T-helper 2 cell treated with Interferon-gamma antibody and Interleukin-4, amounts not matched to agents 5 μg/mL and 100 μg/mL, for 36 hours (primary cell): ENCODE data around the gene PEX3.

Experiments
- DNase-seq: peaks from one replicate; pipeline ENCODE4 v3.0.0; 2021; ENCODE audit warnings: low spot score
- H3K27ac Mint-ChIP-seq: one replicate; pipeline ENCODE4 v1.8.0; 2021; ENCODE audit warnings: mild to moderate bottlenecking, mixed read lengths
- H3K27me3 Mint-ChIP-seq: one replicate; pipeline ENCODE4 v1.8.0; 2021; ENCODE audit warnings: low read depth, mixed read lengths
- H3K36me3 Mint-ChIP-seq: one replicate; pipeline ENCODE4 v1.8.0; 2021; ENCODE audit warnings: low read depth, mixed read lengths
- H3K4me1 Mint-ChIP-seq: one replicate; pipeline ENCODE4 v1.8.0; 2021; ENCODE audit warnings: low read depth, mixed read lengths
- H3K4me3 Mint-ChIP-seq: one replicate; pipeline ENCODE4 v1.8.0; 2022; ENCODE audit warnings: mild to moderate bottlenecking, moderate library complexity, mixed read lengths
- H3K9me3 Mint-ChIP-seq: one replicate; pipeline ENCODE4 v1.8.0; 2021; ENCODE audit warnings: mixed read lengths

Gene PEX3, protein sequence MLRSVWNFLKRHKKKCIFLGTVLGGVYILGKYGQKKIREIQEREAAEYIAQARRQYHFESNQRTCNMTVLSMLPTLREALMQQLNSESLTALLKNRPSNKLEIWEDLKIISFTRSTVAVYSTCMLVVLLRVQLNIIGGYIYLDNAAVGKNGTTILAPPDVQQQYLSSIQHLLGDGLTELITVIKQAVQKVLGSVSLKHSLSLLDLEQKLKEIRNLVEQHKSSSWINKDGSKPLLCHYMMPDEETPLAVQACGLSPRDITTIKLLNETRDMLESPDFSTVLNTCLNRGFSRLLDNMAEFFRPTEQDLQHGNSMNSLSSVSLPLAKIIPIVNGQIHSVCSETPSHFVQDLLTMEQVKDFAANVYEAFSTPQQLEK

DNA sequence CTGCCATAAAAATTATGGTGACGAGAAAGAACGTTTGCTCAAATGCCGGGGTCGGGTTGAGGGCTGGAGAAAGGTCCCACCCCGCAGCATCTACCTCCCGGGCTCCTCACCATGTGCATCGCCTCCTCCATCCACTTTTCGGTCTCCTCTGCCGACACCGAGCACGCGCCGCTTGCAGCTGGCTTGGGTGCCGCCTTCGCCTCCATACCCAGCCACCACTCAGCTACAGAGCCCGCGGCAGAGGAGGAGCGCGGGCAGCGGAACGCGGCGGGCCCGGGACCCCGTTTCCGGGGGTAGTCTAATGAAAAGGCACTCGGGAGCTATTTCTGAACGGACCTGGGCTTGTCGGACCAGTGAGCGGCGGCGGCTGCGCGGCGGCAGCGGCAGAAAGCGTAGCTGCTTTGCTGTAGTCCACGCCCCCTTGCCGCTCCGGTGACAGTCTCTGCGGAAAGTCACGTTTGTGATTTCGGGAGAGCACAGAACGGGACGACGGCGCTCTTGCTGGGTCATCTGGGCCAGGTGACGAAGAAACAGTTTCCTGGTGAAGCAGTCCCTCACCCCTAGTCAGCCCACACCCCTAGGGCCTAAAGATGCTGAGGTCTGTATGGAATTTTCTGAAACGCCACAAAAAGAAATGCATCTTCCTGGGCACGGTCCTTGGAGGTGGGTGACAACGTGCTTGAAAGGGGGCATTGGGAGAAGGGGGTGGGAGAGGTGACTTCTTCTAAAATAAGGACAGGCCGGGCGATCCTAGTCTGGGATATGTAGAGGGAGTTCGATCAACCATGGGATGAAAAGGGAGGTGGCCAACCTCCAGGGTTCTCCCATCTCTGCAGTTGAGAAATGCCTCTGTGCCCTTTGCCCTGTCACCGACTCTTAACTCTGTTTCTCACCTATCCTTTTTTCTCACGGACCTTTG is at the start of gene PEX3, which contains the start of gene ADAT2:
TSS of gene PEX3 (plus strand) at position 353 of the 919 bp plus-strand sequence. CDS start at position 591, 238 bp downstream.
TSS of gene ADAT2 (minus strand) at position 243 of the 919 bp plus-strand sequence. CDS start at position 206, 37 bp downstream.
- Mint-ChIP-seq H3K4me3 (peak within 1 kb of the TSS; percentile 99), H3K27ac (peak within 1 kb of the TSS; percentile 100), H3K4me1 (peaks cover 28% of the 10 kb centered on the region), H3K9me3 (no peaks in the 10 kb centered on the region), H3K36me3 (peaks cover 9% of the 10 kb centered on the region), H3K27me3 (no peaks in the 10 kb centered on the region)
- DNase-seq: peak; percentile 95

DNA sequence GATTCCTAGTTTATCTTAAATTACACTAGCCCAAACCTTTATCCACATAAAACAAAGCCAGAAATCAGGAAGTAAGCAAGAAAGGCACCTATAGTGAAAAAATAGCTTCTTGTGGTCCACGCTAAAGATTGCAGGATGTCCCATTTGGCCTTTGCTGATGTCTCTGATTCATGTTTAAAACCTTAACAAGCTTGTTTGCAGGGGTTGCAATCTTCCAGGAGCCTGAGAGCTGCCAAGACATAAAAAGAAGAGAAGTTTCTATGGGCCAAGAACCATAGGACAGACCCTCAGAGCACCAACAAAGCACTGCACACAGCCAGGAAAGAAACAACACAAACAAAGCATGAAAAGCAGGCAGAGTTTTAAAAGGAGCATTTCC is 49.5 kb upstream of the PEX3 start:
- Mint-ChIP-seq H3K9me3 (no peaks in the 10 kb centered on the region), H3K27ac (no peak overlapping the region), H3K27me3 (no peaks in the 10 kb centered on the region), H3K4me3 (no peak overlapping the region), H3K36me3 (no peaks in the 10 kb centered on the region), H3K4me1 (peaks cover 13% of the 10 kb centered on the region)
- no peak for DNase-seq

DNA sequence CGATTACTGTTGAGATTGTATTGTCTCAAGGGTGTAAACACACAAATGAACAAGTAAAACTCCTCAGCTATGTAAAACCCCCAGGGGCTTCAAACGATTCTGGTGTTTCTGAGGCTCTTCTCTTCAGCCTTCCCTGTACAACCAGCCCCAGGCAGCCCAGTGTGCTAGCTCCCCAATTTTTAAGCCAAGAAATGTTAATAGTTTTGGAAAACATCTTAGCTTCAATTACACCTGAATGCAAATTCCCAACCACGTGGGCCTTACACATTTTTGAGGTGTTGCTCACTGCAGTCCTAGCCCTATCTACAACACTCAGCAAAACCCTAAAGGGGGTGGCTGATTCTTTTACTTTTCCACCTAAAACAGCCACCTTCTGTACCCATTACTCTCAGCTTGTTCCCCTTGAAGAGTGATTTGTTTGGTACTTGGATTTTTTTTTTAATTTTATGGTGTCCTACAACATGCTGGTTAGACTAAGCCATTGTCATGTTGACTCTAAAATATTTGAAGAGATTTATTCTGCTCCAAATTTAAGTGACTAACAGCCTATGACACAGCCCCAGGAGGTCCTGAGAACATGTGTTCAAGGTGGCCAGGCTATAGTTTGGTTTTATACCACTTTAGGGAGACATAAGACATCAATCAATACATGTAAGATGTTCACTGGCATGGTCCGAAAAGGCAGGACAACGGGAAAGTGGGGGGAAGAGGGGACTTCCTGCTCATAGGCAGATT is 48.8 kb upstream of the PEX3 start:
- H3K36me3 Mint-ChIP-seq: no peaks in the 10 kb centered on the region
- DNase-seq: no peak
- H3K4me1 Mint-ChIP-seq: peaks cover 13% of the 10 kb centered on the region
- H3K9me3 Mint-ChIP-seq: no peaks in the 10 kb centered on the region
- no peak overlapping the region for H3K27ac Mint-ChIP-seq
- no peaks in the 10 kb centered on the region for H3K27me3 Mint-ChIP-seq
- H3K4me3 Mint-ChIP-seq: no peak overlapping the region

DNA sequence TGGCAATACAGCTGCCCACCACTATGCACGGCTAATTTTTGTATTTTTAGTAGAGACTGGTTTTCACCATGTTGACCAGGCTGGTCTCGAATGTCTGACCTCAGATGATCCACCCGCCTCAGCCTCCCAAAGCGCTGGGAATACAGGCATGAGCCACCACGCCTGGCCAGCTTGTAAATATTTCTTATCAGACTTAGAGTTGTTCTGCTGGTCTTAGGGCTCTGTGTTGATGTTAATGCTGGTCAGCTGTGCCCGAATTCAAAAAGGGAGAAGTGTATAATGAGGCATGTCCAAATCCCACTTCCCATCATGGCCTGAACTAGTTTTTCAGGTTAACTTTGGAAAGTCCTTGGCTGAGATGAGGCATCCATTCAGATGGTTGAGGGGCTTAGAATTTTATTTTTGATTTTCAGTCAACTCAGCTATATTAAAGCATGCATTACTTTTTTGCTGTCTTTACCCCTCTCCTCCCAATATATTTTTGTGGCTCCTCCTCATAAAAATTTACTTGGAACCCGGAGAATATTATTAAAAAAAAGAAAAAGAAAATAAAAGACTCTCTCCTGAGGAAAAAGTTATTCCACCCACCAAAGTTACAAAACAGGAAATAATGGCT is 47.8 kb upstream of the PEX3 start:
- H3K27me3 Mint-ChIP-seq: no peaks in the 10 kb centered on the region
- H3K36me3 Mint-ChIP-seq: no peaks in the 10 kb centered on the region
- H3K4me1 Mint-ChIP-seq: peaks cover 13% of the 10 kb centered on the region
- H3K27ac Mint-ChIP-seq: no peak overlapping the region
- DNase-seq: no peak
- H3K4me3 Mint-ChIP-seq: no peak overlapping the region
- H3K9me3 Mint-ChIP-seq: no peaks in the 10 kb centered on the region

DNA sequence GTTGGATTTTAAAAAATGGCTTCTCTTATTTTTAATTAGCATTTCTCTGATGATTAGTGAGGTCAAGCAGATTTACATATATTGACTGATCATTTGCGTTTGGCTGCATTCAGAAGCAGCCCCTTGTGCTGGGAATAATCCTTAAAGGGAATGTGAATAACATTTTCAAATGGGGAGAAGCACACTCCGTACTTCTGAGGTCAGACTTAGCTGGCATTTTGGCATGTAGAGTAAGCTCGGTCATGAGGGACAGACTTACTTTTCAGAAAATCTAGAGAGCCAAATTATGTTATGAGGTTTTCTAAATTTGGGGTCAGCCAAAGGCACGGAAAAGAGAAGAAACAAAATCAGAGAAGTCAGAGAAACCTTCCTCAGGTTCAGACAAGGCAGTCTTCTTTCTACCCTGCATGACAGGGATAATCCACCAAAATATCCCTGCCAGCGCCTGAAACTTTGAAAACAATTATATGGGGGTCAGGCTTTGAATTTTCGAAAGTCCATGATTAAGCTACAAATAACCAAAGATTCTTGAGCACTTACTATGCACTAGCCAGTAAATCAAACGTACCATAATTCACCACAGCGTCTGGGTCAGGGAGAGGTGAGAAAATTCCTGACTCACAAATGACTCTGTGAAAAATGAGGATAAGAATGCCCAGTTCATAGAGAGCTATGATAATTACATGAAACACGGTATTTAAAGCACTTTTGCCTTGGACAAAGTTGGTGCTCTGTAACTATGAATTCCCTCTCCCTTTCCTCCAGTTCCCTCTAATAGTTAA is 45.0 kb upstream of the PEX3 start:
- H3K27ac Mint-ChIP-seq: no peak overlapping the region
- H3K4me3 Mint-ChIP-seq: no peak overlapping the region
- no peak for DNase-seq
- H3K36me3 Mint-ChIP-seq: no peaks in the 10 kb centered on the region
- no peaks in the 10 kb centered on the region for H3K27me3 Mint-ChIP-seq
- peaks cover 7% of the 10 kb centered on the region for H3K4me1 Mint-ChIP-seq
- no peaks in the 10 kb centered on the region for H3K9me3 Mint-ChIP-seq

DNA sequence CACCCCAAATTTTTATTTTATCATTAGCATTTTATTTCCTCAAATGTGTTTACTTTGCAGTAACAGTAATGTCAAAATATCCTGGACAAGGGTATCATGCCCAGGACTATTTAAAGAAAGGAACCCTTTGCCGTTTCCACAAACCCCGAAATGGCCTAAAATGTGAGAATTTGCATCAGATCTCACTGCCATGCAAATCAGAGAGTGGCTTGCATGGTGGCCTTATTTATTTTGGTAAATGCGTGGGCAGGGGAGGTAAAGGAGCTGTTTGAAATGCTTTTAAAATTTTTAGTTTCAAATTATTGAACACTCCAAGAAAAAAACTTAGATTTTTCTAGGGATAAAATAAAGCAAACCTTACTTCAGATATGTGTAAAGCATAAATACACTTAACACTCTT is 43.9 kb upstream of the PEX3 start:
- no peaks in the 10 kb centered on the region for H3K4me1 Mint-ChIP-seq
- no peaks in the 10 kb centered on the region for H3K27me3 Mint-ChIP-seq
- H3K36me3 Mint-ChIP-seq: no peaks in the 10 kb centered on the region
- no peak overlapping the region for H3K27ac Mint-ChIP-seq
- H3K9me3 Mint-ChIP-seq: no peaks in the 10 kb centered on the region
- H3K4me3 Mint-ChIP-seq: no peak overlapping the region
- DNase-seq: no peak

DNA sequence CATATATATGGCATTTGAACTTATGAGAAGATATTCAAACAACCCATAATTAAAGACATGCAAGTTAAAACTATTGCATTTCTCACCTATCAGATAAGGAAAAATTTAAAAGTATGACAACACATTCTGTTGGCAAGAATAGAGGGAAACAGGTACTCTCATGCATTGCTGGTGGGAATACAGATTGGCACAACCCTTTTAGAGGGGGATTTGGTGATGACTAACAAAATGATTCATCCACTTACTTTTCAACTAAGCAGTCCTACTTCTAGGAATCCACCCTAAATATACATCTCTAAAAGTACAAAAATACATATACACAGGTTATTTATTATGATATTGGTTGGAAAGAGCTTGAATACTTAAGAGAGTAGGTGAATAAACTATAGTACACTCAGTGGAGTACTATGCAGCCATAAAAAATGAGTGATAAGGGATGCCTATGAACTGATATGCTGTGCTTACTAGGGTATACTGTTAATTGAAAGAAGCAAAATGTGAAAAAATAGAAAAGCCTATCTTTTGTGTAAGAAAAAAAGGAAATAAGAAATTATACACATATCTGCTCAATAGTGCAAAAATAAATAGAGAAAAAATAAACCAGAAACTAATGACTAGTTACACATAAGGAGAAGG is 42.3 kb upstream of the PEX3 start:
- DNase-seq: no peak
- H3K9me3 Mint-ChIP-seq: no peaks in the 10 kb centered on the region
- H3K27ac Mint-ChIP-seq: no peak overlapping the region
- H3K4me3 Mint-ChIP-seq: no peak overlapping the region
- no peaks in the 10 kb centered on the region for H3K36me3 Mint-ChIP-seq
- no peaks in the 10 kb centered on the region for H3K4me1 Mint-ChIP-seq
- H3K27me3 Mint-ChIP-seq: no peaks in the 10 kb centered on the region

DNA sequence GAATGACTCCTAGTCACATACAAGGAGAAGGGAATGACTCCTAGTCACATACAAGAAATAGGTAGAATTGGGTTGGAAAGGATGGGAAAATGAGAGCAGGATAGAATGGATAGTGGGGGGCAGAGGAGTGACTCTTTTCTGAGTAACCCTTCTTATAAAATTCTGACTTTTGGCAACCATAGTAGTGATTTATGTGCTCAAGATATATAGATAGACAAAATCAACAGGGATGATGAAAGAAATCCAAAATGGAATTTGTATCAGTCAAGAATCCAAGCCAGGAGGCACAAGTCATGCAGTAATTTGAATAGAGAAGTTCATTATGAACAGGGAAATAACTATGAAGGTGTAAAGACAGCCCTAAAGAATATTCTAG is 41.8 kb upstream of the PEX3 start:
- Mint-ChIP-seq H3K27ac (no peak overlapping the region), H3K4me1 (no peaks in the 10 kb centered on the region), H3K27me3 (no peaks in the 10 kb centered on the region), H3K36me3 (no peaks in the 10 kb centered on the region), H3K4me3 (no peak overlapping the region), H3K9me3 (no peaks in the 10 kb centered on the region)
- no peak for DNase-seq

DNA sequence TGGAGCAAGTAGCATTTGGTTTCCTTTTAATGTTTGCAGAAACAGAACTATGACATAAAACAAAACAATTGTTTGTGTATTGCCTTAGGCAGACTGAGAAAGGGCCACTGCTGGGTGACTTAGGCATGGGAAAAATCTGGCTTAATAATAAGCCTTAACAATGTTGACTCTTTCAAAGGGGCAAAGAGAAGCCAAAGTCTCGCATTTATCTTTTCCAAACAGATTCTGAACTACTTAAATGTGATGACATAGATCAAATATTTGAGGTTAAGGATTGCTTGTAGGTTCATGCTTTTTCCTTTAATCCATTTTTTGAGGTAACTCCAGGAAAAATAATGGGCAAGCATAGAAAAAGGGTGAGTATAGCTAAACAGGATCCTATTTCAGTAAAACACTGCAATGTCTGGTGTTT is 39.7 kb upstream of the PEX3 start:
- H3K27ac Mint-ChIP-seq: no peak overlapping the region
- H3K4me3 Mint-ChIP-seq: no peak overlapping the region
- no peak for DNase-seq
- H3K27me3 Mint-ChIP-seq: no peaks in the 10 kb centered on the region
- H3K4me1 Mint-ChIP-seq: no peaks in the 10 kb centered on the region
- H3K9me3 Mint-ChIP-seq: no peaks in the 10 kb centered on the region
- no peaks in the 10 kb centered on the region for H3K36me3 Mint-ChIP-seq

DNA sequence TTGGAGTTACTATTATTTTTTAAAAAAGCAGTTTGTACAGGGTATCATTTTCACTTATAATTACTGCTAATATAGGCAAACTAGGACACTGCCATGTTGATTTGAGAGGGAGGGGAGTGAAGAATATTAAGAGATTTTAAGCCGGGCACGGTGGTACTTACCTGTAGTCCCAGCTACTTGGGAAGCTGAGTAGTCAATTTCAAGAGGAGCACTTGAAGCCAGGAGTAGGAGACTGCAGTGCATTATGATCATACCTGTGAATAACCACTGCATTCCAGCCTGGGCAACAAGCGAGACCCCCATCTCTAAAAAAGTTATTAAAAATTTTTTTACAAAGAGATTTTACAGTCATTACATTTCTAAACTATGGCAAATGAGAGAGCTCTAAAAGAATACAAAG is 35.8 kb upstream of the PEX3 start:
- Mint-ChIP-seq H3K4me3 (no peak overlapping the region), H3K9me3 (no peaks in the 10 kb centered on the region), H3K4me1 (peaks cover 5% of the 10 kb centered on the region), H3K36me3 (no peaks in the 10 kb centered on the region), H3K27me3 (no peaks in the 10 kb centered on the region), H3K27ac (no peak overlapping the region)
- DNase-seq: no peak

DNA sequence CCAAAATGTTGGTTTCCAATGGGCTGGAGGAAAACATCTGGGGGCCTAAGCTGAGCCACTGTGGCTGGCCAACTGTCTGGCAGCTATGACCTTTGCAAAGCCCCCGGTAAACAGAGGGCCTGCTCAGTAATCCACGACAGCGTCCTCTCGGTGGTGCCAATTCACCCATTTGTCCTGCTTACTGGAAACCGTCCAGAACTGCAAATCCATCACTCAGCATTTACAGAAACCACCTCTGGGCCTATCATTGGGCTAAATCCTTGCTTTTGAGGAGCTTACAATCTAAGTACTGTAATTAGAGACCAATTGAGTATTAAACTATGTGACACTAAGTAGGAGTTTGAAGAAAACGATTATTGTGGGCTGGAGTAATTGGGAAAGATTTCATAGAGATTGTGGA is 31.1 kb upstream of the PEX3 start:
- Mint-ChIP-seq H3K4me3 (no peak overlapping the region), H3K4me1 (peaks cover 5% of the 10 kb centered on the region), H3K27ac (no peak overlapping the region), H3K36me3 (peaks cover 2% of the 10 kb centered on the region), H3K27me3 (no peaks in the 10 kb centered on the region), H3K9me3 (no peaks in the 10 kb centered on the region)
- no peak for DNase-seq

DNA sequence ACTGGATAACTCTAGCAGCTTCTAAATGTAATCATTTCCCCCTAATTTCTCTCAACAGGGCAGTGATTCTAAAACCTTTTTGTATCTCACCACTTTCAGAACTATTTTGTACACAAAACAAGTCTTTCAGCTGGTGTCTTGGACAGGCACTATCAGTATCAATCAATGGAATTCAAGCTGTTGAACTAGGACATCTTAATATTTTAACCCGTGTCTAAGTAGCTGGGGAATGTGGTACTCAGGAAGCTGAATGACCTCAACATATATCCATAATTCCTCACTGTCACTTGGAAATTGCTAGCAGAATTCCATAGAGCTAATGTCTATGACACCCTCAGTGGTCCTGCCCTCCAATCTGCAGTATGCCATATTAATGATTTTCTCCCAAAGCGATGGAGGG is 24.6 kb upstream of the PEX3 start:
- no peak for DNase-seq
- H3K27ac Mint-ChIP-seq: no peak overlapping the region
- H3K4me1 Mint-ChIP-seq: peaks cover 2% of the 10 kb centered on the region
- no peaks in the 10 kb centered on the region for H3K27me3 Mint-ChIP-seq
- no peaks in the 10 kb centered on the region for H3K9me3 Mint-ChIP-seq
- H3K4me3 Mint-ChIP-seq: no peak overlapping the region
- peaks cover 6% of the 10 kb centered on the region for H3K36me3 Mint-ChIP-seq
